Sigmoid colon (tissue), 4 donors: Measurements from ENCODE around the gene UROC1.

Experiments
- EP300 ChIP-seq, 4 donors: sonication (generic); formaldehyde crosslinking; IDR thresholded peaks; one replicate each; pipeline ENCODE4 v1.6.1; 2017; ENCODE audit warnings: antibody characterized with exemption in 4 of 4
- TF ChIP-seq, protein P1 (sequence below), 4 experiments: fragments of 450-650 bp in 3 of 4; fragments of 200-600 bp in 1 of 4; IDR thresholded peaks; one replicate each; pipeline ENCODE4 v1.5.1; 2016 to 2019; ENCODE audit warnings: antibody characterized with exemption in 4 of 4, mild to moderate bottlenecking in 3 of 4, moderate library complexity in 2 of 4

DNA sequence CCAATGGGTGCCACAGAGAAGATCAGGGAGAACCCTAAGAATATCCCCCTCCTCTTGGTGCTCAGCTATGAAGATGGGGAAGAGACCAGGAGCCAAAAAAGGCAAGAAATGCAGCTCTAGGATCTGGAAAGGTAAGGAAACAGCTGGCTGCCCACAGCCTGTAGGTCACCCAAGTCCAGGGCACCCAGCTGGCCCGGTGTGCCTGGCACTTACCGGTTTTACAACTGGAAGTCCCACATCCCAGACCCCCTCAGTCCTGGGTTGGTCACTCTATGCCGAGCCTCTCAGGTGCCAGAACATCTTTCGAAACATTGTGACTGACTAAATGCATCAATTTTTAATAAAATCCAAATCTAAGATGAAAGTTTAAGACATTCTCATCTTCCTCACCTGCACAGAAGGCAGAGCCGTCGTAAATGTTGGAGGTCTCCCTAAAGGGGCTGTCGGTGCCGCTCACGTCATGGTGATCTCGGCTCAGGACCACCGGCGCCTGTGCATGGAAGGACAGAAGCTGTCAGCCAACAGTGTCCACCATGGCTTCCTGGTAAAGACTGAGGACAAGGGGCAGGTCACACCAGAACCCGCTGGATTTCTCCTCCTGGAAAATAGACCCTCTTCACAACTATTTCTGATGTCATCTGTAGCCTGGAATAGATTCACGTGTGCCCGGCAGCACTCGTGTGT lies 28.5 kb downstream of the UROC1 start:
- TF ChIP-seq, protein P1, sequence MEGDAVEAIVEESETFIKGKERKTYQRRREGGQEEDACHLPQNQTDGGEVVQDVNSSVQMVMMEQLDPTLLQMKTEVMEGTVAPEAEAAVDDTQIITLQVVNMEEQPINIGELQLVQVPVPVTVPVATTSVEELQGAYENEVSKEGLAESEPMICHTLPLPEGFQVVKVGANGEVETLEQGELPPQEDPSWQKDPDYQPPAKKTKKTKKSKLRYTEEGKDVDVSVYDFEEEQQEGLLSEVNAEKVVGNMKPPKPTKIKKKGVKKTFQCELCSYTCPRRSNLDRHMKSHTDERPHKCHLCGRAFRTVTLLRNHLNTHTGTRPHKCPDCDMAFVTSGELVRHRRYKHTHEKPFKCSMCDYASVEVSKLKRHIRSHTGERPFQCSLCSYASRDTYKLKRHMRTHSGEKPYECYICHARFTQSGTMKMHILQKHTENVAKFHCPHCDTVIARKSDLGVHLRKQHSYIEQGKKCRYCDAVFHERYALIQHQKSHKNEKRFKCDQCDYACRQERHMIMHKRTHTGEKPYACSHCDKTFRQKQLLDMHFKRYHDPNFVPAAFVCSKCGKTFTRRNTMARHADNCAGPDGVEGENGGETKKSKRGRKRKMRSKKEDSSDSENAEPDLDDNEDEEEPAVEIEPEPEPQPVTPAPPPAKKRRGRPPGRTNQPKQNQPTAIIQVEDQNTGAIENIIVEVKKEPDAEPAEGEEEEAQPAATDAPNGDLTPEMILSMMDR (IDR thresholded peaks at IDR 0.05) = no peak
- no peak for TF ChIP-seq EP300 (IDR thresholded peaks at IDR 0.05)
